A549 (cell line): ENCODE measurements around the gene BCAS3. TPM values are rescaled to one million over a fixed set of nuclear protein-coding genes. Genes with fewer than 3 reads are reported as not detected.

Experiments
- ATAC-seq, 2 experiments: fragments of 200-7000 bp in 1 of 2; fragments of >200 bp in 1 of 2; cut with Nextera tagmentation in 1 of 2; cut with Tn5 transposase in 1 of 2; 3 replicates each; pipeline versions ENCODE4 v1.8.0 to v1.9.1; 2018 to 2020; ENCODE audit warnings: mild to moderate bottlenecking in 1 of 2, moderate library complexity in 1 of 2
- CTCF ChIA-PET: fragments of 300-600 bp; sonication (Branson Sonifier 250); formaldehyde crosslinking; extraction: SDS; loops from one replicate; lab custom pipeline; 2021; ENCODE audit warnings: antibody characterized with exemption, inconsistent platforms; lab: Yijun Ruan, JAX
- POLR2A ChIA-PET: fragments of 350-600 bp; formaldehyde crosslinking; extraction: SDS; loops from one replicate; lab custom pipeline; 2021; ENCODE audit warnings: antibody characterized with exemption, inconsistent platforms; lab: Yijun Ruan, JAX
- DNase-seq, 2 experiments: peaks; one replicate each; pipeline versions ENCODE4 v3.0.0 to v3.0.0-alpha.2; 2011 to 2016; ENCODE audit warnings: low read depth in 1 of 2, low spot score in 1 of 2
- FAIRE-seq: peaks from 2 replicates; lab custom pipeline; 2011; peaks lifted over from hg19 to GRCh38; lab: Jason Lieb, UNC
- H3K27ac ChIP-seq, 2 experiments: fragments of >200 bp; sonication (Bioruptor Twin); formaldehyde crosslinking; 3 replicates each; pipeline ENCODE4 v1.5.1; 2016 to 2017
- H3K4me1 ChIP-seq: fragments of >200 bp; sonication (Bioruptor Twin); formaldehyde crosslinking; 3 replicates; pipeline ENCODE4 v1.6.1; 2016
- H3K4me2 ChIP-seq: fragments of >200 bp; sonication (Bioruptor Twin); formaldehyde crosslinking; 3 replicates; pipeline ENCODE4 v1.6.1; 2016
- H3K4me3 ChIP-seq: fragments of >200 bp; sonication (Bioruptor Twin); formaldehyde crosslinking; 3 replicates; pipeline ENCODE4 v1.5.1; 2016
- H3K9me3 ChIP-seq: fragments of >200 bp; sonication (Bioruptor Twin); formaldehyde crosslinking; 3 replicates; pipeline ENCODE4 v1.6.1; 2016
- CBX8 ChIP-seq: fragments of 200-600 bp; sonication (generic); IDR thresholded peaks from 2 replicates; pipeline ENCODE4 v1.6.1; 2016
- CHD2 ChIP-seq: fragments of 150-350 bp; IDR thresholded peaks from 2 replicates; pipeline ENCODE4 v1.6.1; 2014; ENCODE audit warnings: low read length; ENCODE audit not compliant: partially characterized antibody
- CHD4 ChIP-seq: fragments of 200-600 bp; sonication (generic); IDR thresholded peaks from 2 replicates; pipeline ENCODE4 v1.6.1; 2016; ENCODE audit warnings: antibody characterized with exemption, mild to moderate bottlenecking, borderline replicate concordance
- E2F6 ChIP-seq: IDR thresholded peaks from 2 replicates; pipeline ENCODE4 v1.6.1; 2012; ENCODE audit warnings: low read depth, borderline replicate concordance
- EHMT2 ChIP-seq: fragments of 200-600 bp; sonication (generic); IDR thresholded peaks from 2 replicates; pipeline ENCODE4 v1.6.1; 2016; ENCODE audit warnings: antibody characterized with exemption, low read depth, mild to moderate bottlenecking, moderate library complexity
- ELK1 ChIP-seq: fragments of 150-350 bp; IDR thresholded peaks from 2 replicates; pipeline ENCODE4 v1.6.1; 2014; ENCODE audit warnings: low read depth, mild to moderate bottlenecking, low read length
- EP300 ChIP-seq, 2 experiments: fragments of >200 bp; sonication (Bioruptor Twin); formaldehyde crosslinking; IDR thresholded peaks; 2 replicates in 1 of 2; 3 replicates in 1 of 2; pipeline ENCODE4 v1.6.1; 2016 to 2017
- ESRRA ChIP-seq: fragments of 150-350 bp; IDR thresholded peaks from 2 replicates; pipeline ENCODE4 v1.6.1; 2014; ENCODE audit warnings: mild to moderate bottlenecking, low read length, borderline replicate concordance
- FOXS1 ChIP-seq: fragments of 250-450 bp; sonication (Bioruptor Pico); IDR thresholded peaks from 2 replicates; pipeline ENCODE4 v1.5.0; 2020; ENCODE audit warnings: mild to moderate bottlenecking, moderate library complexity
- HDAC2 ChIP-seq: fragments of 200-600 bp; sonication (generic); IDR thresholded peaks from 2 replicates; pipeline ENCODE4 v1.6.1; 2016
- HEYL ChIP-seq: fragments of 250-450 bp; sonication (Bioruptor Pico); IDR thresholded peaks from 2 replicates; pipeline ENCODE4 v1.8.0; 2021; ENCODE audit warnings: mild to moderate bottlenecking, moderate library complexity
- HOXA7 ChIP-seq: fragments of 250-450 bp; sonication (Bioruptor Pico); IDR thresholded peaks from 2 replicates; pipeline ENCODE4 v1.5.0; 2020; ENCODE audit warnings: mild to moderate bottlenecking, moderate library complexity
- HOXB13 ChIP-seq: fragments of 250-450 bp; sonication (Bioruptor Pico); IDR thresholded peaks from 2 replicates; pipeline ENCODE4 v1.5.0; 2020; ENCODE audit warnings: low read depth, mild to moderate bottlenecking, moderate library complexity
- HOXB5 ChIP-seq: fragments of 250-450 bp; sonication (Bioruptor Pico); IDR thresholded peaks from 2 replicates; pipeline ENCODE4 v1.5.0; 2020; ENCODE audit warnings: mild to moderate bottlenecking, moderate library complexity
- JUNB ChIP-seq: fragments of >200 bp; sonication (Bioruptor Twin); formaldehyde crosslinking; IDR thresholded peaks from 2 replicates; pipeline ENCODE4 v1.6.1; 2016
- KDM5A ChIP-seq: fragments of 200-600 bp; sonication (generic); IDR thresholded peaks from 2 replicates; pipeline ENCODE4 v1.6.1; 2016; ENCODE audit warnings: antibody characterized with exemption, mild to moderate bottlenecking
- MAZ ChIP-seq: fragments of 150-350 bp; IDR thresholded peaks from 2 replicates; pipeline ENCODE4 v1.6.1; 2014; ENCODE audit warnings: antibody characterized with exemption, low read depth, low read length, borderline replicate concordance
- MYC ChIP-seq: IDR thresholded peaks from 2 replicates; pipeline ENCODE4 v1.6.1; 2012; ENCODE audit warnings: mild to moderate bottlenecking, inconsistent platforms, low read length, improper control_type of control experiment, borderline replicate concordance
- NFE2L2 ChIP-seq: fragments of 150-350 bp; conservative IDR thresholded peaks from 2 replicates; pipeline ENCODE4 v1.6.1; 2014; ENCODE audit warnings: low read length
- NPAS2 ChIP-seq: fragments of 250-450 bp; sonication (Bioruptor Pico); IDR thresholded peaks from 2 replicates; pipeline ENCODE4 v1.8.0; 2022; ENCODE audit warnings: mild to moderate bottlenecking, moderate library complexity, borderline replicate concordance
- RAD21 ChIP-seq, 2 experiments: fragments of >200 bp in 1 of 2; sonication (Bioruptor Twin) in 1 of 2; formaldehyde crosslinking in 1 of 2; IDR thresholded peaks in 1 of 2; conservative IDR thresholded peaks in 1 of 2; 2 replicates in 1 of 2; 3 replicates in 1 of 2; pipeline ENCODE4 v1.6.1; 2012 to 2018; ENCODE audit warnings: inconsistent platforms in 1 of 2
- RARB ChIP-seq: fragments of 250-450 bp; sonication (Bioruptor Pico); IDR thresholded peaks from 2 replicates; pipeline ENCODE4 v1.8.0; 2021; ENCODE audit warnings: mild to moderate bottlenecking, moderate library complexity
- SMC3 ChIP-seq: fragments of >200 bp; sonication (Bioruptor Twin); formaldehyde crosslinking; IDR thresholded peaks from 3 replicates; pipeline ENCODE4 v1.6.1; 2018; ENCODE audit warnings: inconsistent platforms
- ZFP36 ChIP-seq: fragments of 450-650 bp; IDR thresholded peaks from 2 replicates; pipeline ENCODE4 v1.6.1; 2014; ENCODE audit warnings: borderline replicate concordance; ENCODE audit not compliant: partially characterized antibody
- ZNF302 ChIP-seq: fragments of 250-450 bp; sonication (Bioruptor Pico); IDR thresholded peaks from 2 replicates; pipeline ENCODE4 v1.9.0; 2021; ENCODE audit warnings: inconsistent platforms, mild to moderate bottlenecking, moderate library complexity
- ZSCAN20 ChIP-seq: fragments of 250-450 bp; sonication (Bioruptor Pico); IDR thresholded peaks from 2 replicates; pipeline ENCODE4 v1.8.0; 2022; ENCODE audit warnings: mild to moderate bottlenecking, moderate library complexity
- WGBS: methylation state at CpG from one replicate; pipeline ENCODE4 v1.1.6; 2017; ENCODE audit errors: missing lambda C conversion rate; 5-methylcytosine and 5-hydroxymethylcytosine counted together
- polyA plus RNA-seq, 4 experiments: library from polyadenylated mRNA; depleted of rRNA in 3 of 4; stranded (reverse); fragments of >200 nt; fragmentation: RNase III in 1 of 4; extraction: RNeasy Plus Mini Kit Qiagen cat#74134 plus additional on column Dnase treatment in 1 of 4; gene quantifications; 2 replicates in 3 of 4; 3 replicates in 1 of 4; pipeline ENCODE4 v1.2.3, GENCODE V29; 2011 to 2017
- TF ChIP-seq, protein P1 (sequence below): fragments of 250-450 bp; sonication (Bioruptor Pico); IDR thresholded peaks from 2 replicates; pipeline ENCODE4 v1.5.0; 2020; ENCODE audit warnings: low read depth, mild to moderate bottlenecking, moderate library complexity
- TF ChIP-seq, protein P2 (sequence below): IDR thresholded peaks from 2 replicates; pipeline ENCODE4 v1.6.1; 2012
- TF ChIP-seq, protein P3 (sequence below): fragments of >200 bp; sonication (Bioruptor Twin); formaldehyde crosslinking; IDR thresholded peaks from 3 replicates; pipeline ENCODE4 v1.6.1; 2016

Gene BCAS3
- polyA plus RNA-seq, 2 of the 4 experiments (the other 2 are of a cell fraction) = 14.7 to 43.4 TPM

DNA sequence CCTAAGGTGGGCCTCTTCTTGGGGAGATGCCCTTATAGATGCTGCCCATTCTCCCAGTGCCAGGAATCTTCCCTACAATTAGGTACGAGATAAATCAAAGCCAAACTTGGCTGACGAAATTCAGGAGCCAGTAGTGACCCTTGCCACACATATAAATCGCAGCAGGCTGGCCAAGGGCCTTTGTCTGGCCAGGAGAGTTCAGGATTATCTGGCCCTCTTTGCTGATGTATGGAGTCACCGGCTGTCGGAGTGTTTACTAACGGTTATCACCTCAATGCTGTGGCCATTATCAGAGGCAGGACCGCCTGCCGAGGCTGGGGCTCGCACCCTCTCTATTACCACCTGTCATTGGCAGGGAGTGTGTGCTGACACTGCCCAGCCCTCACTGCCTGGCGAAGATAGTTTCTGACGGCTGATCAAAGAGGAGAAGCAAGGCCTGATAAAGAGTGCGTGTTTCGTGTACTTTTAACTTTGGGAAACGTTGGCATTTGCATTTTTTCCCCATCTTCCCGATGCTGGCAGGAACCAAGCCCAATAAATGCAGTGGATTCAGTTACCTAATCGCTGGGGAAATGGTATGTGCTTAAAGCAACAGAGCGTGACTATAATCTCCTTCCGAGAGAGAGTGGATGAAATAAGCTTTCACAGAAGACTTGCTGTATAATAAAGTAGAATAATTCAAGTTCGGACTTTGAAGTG, 689.2 kb downstream of the BCAS3 start:
- FAIRE-seq (no peak), ATAC-seq (no peak), DNase-seq (no peak)
- Histone ChIP-seq H3K4me2 (no peak overlapping the region), H3K9me3 (no peaks in the 10 kb centered on the region), H3K27ac (no peak overlapping the region), H3K4me1 (0 out of 3 replicates have a peak, but pooled peaks cover 5% of the 10 kb centered on the region), H3K4me3 (no peak overlapping the region)
- TF ChIP-seq HOXB13 (CRISPR knock-in tag) = no peak
- no peak for TF ChIP-seq HDAC2
- TF ChIP-seq, protein P1, sequence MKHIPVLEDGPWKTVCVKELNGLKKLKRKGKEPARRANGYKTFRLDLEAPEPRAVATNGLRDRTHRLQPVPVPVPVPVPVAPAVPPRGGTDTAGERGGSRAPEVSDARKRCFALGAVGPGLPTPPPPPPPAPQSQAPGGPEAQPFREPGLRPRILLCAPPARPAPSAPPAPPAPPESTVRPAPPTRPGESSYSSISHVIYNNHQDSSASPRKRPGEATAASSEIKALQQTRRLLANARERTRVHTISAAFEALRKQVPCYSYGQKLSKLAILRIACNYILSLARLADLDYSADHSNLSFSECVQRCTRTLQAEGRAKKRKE (CRISPR knock-in tag) = no peak
- TF ChIP-seq EHMT2 = no peak
- no peak for TF ChIP-seq SMC3
- TF ChIP-seq EP300 (IDR thresholded peaks at IDR 0.05) = no peak
- no peak for TF ChIP-seq NPAS2
- TF ChIP-seq, protein P2, sequence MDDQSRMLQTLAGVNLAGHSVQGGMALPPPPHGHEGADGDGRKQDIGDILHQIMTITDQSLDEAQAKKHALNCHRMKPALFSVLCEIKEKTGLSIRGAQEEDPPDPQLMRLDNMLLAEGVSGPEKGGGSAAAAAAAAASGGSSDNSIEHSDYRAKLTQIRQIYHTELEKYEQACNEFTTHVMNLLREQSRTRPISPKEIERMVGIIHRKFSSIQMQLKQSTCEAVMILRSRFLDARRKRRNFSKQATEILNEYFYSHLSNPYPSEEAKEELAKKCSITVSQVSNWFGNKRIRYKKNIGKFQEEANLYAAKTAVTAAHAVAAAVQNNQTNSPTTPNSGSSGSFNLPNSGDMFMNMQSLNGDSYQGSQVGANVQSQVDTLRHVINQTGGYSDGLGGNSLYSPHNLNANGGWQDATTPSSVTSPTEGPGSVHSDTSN = no peak
- no peak for TF ChIP-seq ZFP36
- no peak for TF ChIP-seq KDM5A
- TF ChIP-seq CBX8 = no peak
- TF ChIP-seq ESRRA = no peak
- TF ChIP-seq MYC = no peak
- TF ChIP-seq E2F6 = no peak
- TF ChIP-seq JUNB = no peak
- CTCF ChIA-PET = interaction anchor here (0.6 to 3.0 kb wide), 7 partner anchors 8 to 867 kb away, joined by 3 to 18 read pairs (median 6); no protein-coding TSS in a partner anchor
- POLR2A ChIA-PET = no interaction called here
- WGBS = 84% methylated on average over 19 of the region's 19 CpGs

- FAIRE-seq = no peak
- POLR2A ChIA-PET = no interaction called here
- WGBS = 91% methylated on average over 26 of the region's 27 CpGs
- no peak overlapping the region for H3K4me3 ChIP-seq
- no peak for TF ChIP-seq HOXA7 (CRISPR knock-in tag)
- TF ChIP-seq, all 56 proteins: peak for 0
- CTCF ChIA-PET = interaction anchor here (0.6 to 3.0 kb wide), 6 partner anchors 9 to 159 kb away, joined by 3 to 18 read pairs (median 4); no protein-coding TSS in a partner anchor
- no peak for ATAC-seq
- 0 out of 3 replicates have a peak, but pooled peaks cover 5% of the 10 kb centered on the region for H3K4me1 ChIP-seq
- H3K27ac ChIP-seq = no peak overlapping the region
- no peaks in the 10 kb centered on the region for H3K9me3 ChIP-seq
- no peak for DNase-seq
- no peak overlapping the region for H3K4me2 ChIP-seq
These were observed 690.6 kb downstream of the BCAS3 start for GRCh38 chr17:61368049-61368831.

- Histone ChIP-seq H3K9me3 (no peaks in the 10 kb centered on the region), H3K4me3 (no peak overlapping the region), H3K4me2 (no peak overlapping the region), H3K27ac (no peak overlapping the region), H3K4me1 (0 out of 3 replicates have a peak, but pooled peaks cover 1% of the 10 kb centered on the region)
- ChIA-PET POLR2A (no interaction called here), CTCF (interaction anchor here (1.0 to 3.0 kb wide), 3 partner anchors 10 to 43 kb away, joined by 3 to 18 read pairs (median 6); no protein-coding TSS in a partner anchor)
- 91% methylated on average over 7 of the region's 7 CpGs for WGBS
- DNase-seq = no peak
- no peak for FAIRE-seq
- ATAC-seq = peak in 1 of 2 experiments; percentile 20; a peak in 1 of 6 replicates
- TF ChIP-seq MAZ (no peak), HOXB5 (CRISPR knock-in tag) (no peak), CHD2 (no peak), FOXS1 (CRISPR knock-in tag) (no peak), ELK1 (no peak), HEYL (CRISPR knock-in tag) (no peak), RAD21 (conservative IDR thresholded peaks at IDR 0.05 in 1 of 2, IDR thresholded peaks at IDR 0.05 in 1 of 2) (no peak), RARB (CRISPR knock-in tag) (no peak), ZSCAN20 (CRISPR knock-in tag) (no peak), NFE2L2 (no peak), ZNF302 (CRISPR knock-in tag) (no peak), CHD4 (no peak)
- TF ChIP-seq, protein P3, sequence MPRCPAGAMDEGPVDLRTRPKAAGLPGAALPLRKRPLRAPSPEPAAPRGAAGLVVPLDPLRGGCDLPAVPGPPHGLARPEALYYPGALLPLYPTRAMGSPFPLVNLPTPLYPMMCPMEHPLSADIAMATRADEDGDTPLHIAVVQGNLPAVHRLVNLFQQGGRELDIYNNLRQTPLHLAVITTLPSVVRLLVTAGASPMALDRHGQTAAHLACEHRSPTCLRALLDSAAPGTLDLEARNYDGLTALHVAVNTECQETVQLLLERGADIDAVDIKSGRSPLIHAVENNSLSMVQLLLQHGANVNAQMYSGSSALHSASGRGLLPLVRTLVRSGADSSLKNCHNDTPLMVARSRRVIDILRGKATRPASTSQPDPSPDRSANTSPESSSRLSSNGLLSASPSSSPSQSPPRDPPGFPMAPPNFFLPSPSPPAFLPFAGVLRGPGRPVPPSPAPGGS = no peak
These were observed 691.3 kb downstream of the BCAS3 start for GRCh38 chr17:61368832-61369450.
